ENCODE data around the gene GPX4.

GPX4 gene

GRCh38 chr19:1102407-1103131 is 1.2 kb upstream of the GPX4 start:
- DNase-seq (ENCODE audit: low spot score) = peak; percentile 85

GRCh38 chr19:1103132-1103707 is 574 bp upstream of the GPX4 start:
- DNase-seq (ENCODE audit: low spot score) = no peak

DNA sequence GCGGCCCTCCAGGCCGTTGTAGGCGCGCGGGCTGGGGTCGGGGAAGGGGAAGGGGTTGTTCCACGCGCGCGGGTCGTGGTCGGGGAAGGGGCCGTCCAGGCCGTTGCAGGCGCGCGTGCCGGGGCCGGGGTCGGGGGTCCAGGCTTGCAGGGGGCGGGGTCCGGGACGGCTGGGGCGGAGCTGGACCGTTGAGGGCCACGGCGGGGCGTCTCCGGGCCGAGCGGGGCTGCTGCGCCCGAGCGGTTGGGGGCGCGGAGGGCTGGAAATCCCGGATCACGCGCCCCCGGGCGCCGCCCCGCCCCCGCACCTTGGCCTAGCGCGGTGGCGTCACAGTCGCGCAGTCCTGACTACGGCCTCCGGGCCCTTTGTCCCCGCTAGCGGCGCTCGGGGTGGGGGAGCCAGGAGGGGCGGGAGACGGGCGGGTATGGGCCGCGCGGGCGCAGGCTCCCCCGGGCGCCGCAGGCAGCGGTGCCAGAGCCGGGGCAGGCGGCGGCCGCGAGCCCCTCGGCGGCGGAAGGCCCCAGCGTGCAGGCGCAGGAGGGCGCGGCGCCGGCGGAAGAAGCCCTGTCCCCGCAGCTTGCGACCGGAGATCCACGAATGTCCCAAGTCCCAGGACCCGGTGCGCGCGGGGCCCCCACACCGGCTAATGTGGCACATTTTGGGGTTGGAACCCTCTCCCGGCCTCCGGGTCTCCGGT is 665 bp downstream of the GPX4 start:
- DNase-seq (ENCODE audit: low spot score) = peak; percentile 75

DNA sequence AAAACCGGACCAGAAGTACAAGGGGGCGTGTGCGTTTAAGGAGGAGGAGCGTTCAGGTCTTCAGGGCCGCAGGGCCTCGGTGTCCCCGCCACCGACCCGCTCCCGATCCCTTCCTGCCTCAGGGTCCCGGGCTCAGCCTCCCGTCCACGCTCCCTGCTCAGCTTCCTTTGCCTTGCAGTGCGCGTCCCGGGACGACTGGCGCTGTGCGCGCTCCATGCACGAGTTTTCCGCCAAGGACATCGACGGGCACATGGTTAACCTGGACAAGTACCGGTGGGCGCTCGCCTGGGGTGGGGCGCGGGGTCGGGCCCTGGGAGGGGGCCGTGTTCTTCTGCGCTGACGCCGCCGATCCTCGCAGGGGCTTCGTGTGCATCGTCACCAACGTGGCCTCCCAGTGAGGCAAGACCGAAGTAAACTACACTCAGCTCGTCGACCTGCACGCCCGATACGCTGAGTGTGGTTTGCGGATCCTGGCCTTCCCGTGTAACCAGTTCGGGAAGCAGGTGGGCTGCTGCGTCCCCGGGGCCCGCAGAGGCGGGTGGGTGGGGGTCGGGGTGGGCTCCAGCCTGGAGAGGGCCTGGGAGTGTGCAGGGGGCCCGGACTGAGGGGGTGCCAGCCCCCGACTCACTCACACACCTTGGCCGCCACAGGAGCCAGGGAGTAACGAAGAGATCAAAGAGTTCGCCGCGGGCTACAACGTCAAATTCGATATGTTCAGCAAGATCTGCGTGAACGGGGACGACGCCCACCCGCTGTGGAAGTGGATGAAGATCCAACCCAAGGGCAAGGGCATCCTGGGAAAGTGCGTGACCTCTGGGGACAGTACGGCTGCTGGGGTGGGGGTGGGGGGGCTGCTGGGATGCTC is 1.4 kb downstream of the GPX4 start:
- DNase-seq (ENCODE audit: low spot score) = peak; percentile 59

GRCh38 chr19:1105873-1106840 is 2.4 kb downstream of the GPX4 start:
- no peak for DNase-seq (ENCODE audit: low spot score)

DNA sequence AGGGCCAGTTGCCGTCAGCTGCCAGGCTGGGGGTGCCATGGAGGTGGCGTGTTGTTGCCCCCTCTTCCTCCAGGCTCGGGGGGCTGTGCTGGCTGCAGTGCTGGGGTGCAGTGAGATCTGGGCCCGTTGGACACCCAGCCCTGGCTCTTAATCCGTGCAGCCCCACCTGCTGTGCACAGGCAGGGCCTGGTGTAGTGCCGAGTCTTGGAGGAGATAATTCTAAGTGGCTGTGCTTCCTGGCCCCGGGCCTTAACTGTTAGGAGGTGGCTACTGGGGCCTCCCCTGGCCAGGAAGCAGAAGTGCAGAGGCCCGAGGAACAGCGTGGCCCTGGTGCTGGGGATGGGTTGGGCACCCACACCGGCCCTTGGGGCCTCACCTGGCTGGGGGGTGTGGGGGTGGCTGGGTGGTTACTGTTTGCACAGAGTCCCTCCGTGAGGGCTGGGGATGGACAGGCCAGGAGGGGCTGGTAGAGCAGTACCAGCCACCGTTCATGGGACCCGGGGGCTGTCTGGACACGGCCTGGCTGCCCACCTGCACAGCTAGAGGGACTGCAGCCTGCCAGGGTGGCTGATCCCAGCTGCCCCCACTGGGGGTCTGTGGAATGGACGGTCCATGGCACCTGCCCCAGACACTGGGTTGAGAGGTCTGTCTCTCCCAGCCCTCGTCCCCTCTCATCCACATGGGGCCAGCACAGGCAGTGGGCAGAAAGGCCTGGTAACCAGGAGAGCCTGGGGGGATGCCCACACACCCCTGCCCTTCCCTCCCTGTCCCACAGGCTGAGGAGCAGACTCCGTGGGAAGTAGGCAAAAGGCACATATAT is 3.3 kb downstream of the GPX4 start:
- no peak for DNase-seq (ENCODE audit: low spot score)

DNA sequence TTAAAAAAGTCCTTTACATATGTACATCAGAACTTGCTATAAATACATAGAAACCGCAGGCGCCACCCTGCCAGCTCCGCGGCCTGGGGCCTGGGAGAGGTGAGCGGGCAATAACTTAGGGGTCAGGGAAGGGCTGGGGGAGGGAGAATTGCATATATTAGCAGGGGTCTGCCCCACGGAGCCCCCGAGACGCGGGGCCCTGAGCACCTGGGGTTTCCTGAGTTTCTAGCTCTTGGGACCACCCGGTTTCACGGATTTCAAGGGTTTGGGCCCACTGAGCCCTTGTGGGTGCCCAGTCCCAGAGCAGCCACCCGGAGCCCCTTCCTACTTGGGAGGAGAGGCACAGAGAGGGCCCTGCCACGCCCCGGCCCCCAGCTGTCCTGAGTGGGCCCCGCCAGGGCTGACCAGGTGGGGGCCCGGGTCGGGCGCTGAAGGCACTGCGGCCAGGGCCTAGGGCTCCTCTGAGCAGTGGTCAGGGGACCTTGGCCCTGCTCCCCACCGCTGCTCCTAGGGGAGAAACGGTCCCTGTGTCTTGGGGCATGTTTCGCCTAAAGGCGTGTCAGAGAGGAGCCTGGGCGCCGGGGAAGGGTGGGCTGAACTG is 4.0 kb downstream of the GPX4 start:
- no peak for DNase-seq (ENCODE audit: low spot score)

GRCh38 chr19:1108291-1109031 is 4.7 kb downstream of the GPX4 start:
- no peak for DNase-seq (ENCODE audit: low spot score)

DNA sequence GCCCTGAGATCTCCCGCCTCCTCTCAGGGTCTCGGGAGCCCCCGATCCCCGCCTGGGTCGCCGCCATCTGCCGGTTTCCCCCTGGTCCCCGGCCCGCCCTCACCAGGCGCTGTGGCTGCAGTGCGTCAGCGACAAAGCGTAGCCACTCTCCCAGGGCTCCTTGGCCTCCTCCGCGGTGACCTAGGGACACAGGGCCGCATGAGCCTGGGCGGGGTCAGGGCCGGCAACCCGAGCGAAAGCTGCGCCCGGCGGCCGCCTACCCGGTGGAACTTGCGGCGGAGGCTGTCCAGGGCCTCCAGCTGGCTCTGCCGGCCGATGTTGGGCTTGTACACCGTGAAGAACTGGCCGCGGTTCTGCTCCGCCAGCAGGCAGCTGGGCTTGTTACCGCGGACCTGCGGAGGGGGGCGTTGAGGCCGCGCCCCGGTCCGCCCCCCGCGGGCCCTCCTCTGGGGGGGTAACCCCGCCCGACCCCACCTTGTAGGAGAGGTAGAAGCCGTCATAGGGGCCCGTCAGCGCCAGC is 5.3 kb downstream of the GPX4 start:
- no peak for DNase-seq (ENCODE audit: low spot score)

- no peak for DNase-seq (ENCODE audit: low spot score)
These were observed 6.2 kb downstream of the GPX4 start for GRCh38 chr19:1109697-1110671.

DNA sequence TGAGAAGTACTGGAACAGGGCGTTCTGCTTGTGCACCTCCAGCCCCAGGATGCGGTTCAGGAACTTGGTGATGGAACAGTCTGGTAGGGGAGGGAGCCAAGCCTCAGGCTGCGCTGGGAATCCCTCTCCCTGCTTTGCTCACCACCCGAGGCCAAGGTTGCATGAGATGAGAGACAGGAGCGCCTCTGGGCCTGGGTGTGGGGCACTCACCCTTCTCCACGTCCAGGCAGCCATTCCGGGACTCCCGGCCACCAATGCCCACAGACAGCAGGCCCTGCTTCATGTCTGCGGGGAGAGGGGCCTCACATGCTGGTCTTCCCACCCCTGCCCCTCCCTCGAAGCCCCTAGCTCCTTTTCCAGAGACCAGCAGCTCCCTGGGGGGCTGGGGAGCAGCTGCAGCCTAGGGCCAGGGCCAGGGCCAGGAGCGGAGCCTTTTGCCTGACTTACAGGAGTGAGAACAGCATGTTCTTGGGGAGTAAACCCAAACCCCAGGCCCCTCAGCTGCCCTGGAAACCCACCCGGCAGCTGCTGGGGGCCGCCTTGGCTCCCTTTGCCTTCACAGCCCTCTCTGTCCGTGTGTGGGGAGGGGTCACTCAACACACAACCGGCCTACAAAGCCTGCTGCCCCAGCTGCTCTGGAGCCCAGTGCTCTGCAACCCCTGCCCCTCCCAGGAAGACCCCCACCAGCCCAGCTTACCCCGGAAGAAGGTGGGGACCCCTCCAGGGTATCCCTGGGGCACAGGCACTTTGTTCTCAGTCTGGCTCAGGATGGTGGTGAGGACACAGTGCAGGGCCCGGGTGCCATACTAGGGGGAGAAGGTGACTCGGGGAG is 7.2 kb downstream of the GPX4 start:
- DNase-seq (ENCODE audit: low spot score) = no peak

DNA sequence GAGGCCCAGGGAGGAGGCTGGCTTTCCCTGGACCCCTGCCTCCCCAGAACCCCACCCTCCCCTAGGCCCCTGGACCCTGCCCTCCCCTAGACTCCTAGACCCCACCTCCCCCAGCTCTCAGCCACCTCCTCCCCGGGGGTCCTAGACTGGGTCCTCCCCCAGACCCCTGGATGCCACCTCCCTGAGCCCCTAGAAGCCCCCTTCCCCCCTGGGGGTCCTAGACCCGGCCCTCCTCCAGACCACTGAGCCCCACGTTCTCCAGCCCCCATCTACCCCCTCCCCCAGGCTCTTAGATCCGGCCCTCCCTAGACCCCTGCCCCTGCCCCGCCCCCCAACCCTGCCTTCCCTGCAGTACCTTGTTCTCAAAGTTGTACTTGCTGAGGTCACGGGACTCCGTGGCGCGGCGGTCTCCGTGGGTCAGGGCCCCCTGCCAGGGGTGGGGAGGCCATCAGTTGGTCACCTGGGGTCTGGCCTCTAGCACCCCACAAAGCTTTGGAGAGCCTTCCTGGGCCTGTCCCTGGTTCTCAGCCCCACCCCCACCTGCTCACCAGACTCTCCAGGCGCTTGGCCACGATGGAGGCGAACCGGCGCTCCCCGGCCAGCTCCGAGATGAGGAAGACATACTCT is 8.0 kb downstream of the GPX4 start:
- DNase-seq (ENCODE audit: low spot score) = no peak

DNA sequence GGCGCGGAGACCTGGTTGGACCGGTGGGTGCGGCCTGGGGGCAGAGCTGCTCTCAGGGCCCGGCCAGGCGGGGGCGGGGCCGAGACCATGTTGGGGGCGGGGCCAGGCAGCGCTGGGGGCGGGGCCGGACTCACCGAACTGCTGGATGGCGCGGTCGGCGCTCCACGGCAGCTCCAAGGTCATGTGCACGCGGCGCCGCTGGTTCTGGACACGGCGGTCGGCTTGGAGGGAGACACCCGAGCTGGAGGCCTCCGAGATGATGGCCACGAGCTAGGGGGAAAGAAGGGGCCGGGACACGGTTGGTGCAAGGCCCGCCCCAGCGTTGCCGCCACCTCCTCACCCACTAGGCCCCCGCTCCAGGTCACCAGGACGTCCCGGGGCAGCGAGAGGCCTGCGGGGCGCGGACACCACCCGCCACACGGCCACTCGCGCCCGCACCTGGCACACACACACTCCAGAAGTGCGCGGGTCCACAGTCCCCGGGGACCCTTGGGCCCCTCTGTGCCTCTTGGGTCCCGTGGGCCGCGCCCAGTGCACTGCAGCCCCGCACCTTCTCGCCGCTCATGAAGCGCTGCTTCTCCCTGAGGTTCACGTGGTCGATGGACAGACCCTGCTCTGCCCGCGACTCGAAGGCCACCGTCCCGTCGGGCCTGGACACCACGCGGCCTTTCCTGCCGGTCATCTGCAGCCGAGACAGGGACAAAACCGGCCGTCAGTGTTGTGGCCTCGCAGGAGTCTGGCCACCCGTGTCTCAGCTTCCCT is 8.7 kb downstream of the GPX4 start:
- DNase-seq (ENCODE audit: low spot score) = no peak

GRCh38 chr19:1113030-1113985 is 9.5 kb downstream of the GPX4 start:
- peak; percentile 96 for DNase-seq (ENCODE audit: low spot score)

Data from hepatic stellate cell (primary cell).